Measurements from ENCODE around the gene NFIX. TPM values are rescaled to one million over a fixed set of nuclear protein-coding genes. Genes with fewer than 3 reads are reported as not detected.

NFIX gene
- total RNA-seq, 1 experiment from 2014 or later = 144 TPM

GRCh38 chr19:13010038-13010991 lies 15.0 kb downstream of the NFIX start:
- Histone ChIP-seq H3K36me3 (ENCODE audit: control insufficient read depth, insufficient read depth, low read length) (no peaks in the 10 kb centered on the region), H3K27me3 (ENCODE audit: control insufficient read depth, insufficient read depth, low read length) (no peaks in the 10 kb centered on the region), H3K27ac (ENCODE audit: low read length) (peak overlapping the region; percentile 99), H3K4me1 (ENCODE audit: control insufficient read depth, insufficient read depth, low read length) (peaks cover 77% of the 10 kb centered on the region), H3K4me3 (ENCODE audit: low read depth in 2 of 2, low read length in 2 of 2) (no peak overlapping the region), H3K9me3 (ENCODE audit: control insufficient read depth, insufficient read depth, low read depth, low read length) (no peaks in the 10 kb centered on the region)
- no peak for TF ChIP-seq REST (IDR thresholded peaks at IDR 0.05; ENCODE audit: insufficient read depth in 1 of 2, low read depth in 2 of 2, low read length in 1 of 2)
- TF ChIP-seq POLR2AphosphoS5 (IDR thresholded peaks at IDR 0.05; ENCODE audit: low read depth, low read length) = no peak
- no peak for TF ChIP-seq TCF7L2 (IDR thresholded peaks at IDR 0.05; ENCODE audit: low read depth, low read length)
- TF ChIP-seq CTCF (IDR thresholded peaks at IDR 0.05) = no peak
- TF ChIP-seq SIN3A (IDR thresholded peaks at IDR 0.05; ENCODE audit: borderline replicate concordance, insufficient read depth, low read depth, low read length) = no peak
- CTCF ChIA-PET = interaction anchor here (0.7 kb wide), 1 partner anchor 180 kb away, joined by 3 read pairs; no protein-coding TSS in a partner anchor
- POLR2A ChIA-PET = no interaction called here
- ATAC-seq = peak; percentile 34
- in situ Hi-C loops (cut with HindIII; ENCODE audit: low pct_unique_long_range_greater_than_20kb, low sequenced_read_pairs) = no loop called here
- DNase-seq (ENCODE audit: low read depth, low spot score) = no peak
- no TSS peak for BruUV-seq (replicated peaks)
- intact Hi-C loops (cut with micrococcal nuclease; ENCODE audit: unreplicated experiment) = no loop called here

GRCh38 chr19:13010992-13011652 lies 15.8 kb downstream of the NFIX start:
- TF ChIP-seq TCF7L2 (IDR thresholded peaks at IDR 0.05; ENCODE audit: low read depth, low read length) = no peak
- no peak for TF ChIP-seq POLR2AphosphoS5 (IDR thresholded peaks at IDR 0.05; ENCODE audit: low read depth, low read length)
- no peak for TF ChIP-seq REST (IDR thresholded peaks at IDR 0.05; ENCODE audit: insufficient read depth in 1 of 2, low read depth in 2 of 2, low read length in 1 of 2)
- TF ChIP-seq CTCF (IDR thresholded peaks at IDR 0.05) = no peak
- TF ChIP-seq SIN3A (IDR thresholded peaks at IDR 0.05; ENCODE audit: borderline replicate concordance, insufficient read depth, low read depth, low read length) = no peak
- Histone ChIP-seq H3K36me3 (ENCODE audit: control insufficient read depth, insufficient read depth, low read length) (no peaks in the 10 kb centered on the region), H3K4me1 (ENCODE audit: control insufficient read depth, insufficient read depth, low read length) (peaks cover 77% of the 10 kb centered on the region), H3K27me3 (ENCODE audit: control insufficient read depth, insufficient read depth, low read length) (no peaks in the 10 kb centered on the region), H3K27ac (ENCODE audit: low read length) (peak overlapping the region; percentile 99), H3K4me3 (ENCODE audit: low read depth in 2 of 2, low read length in 2 of 2) (no peak overlapping the region), H3K9me3 (ENCODE audit: control insufficient read depth, insufficient read depth, low read depth, low read length) (no peaks in the 10 kb centered on the region)
- in situ Hi-C loops (cut with HindIII; ENCODE audit: low pct_unique_long_range_greater_than_20kb, low sequenced_read_pairs) (no loop called here), intact Hi-C loops (cut with micrococcal nuclease; ENCODE audit: unreplicated experiment) (no loop called here)
- DNase-seq (ENCODE audit: low read depth, low spot score) (no peak), ATAC-seq (no peak)
- no TSS peak for BruUV-seq (replicated peaks)
- ChIA-PET CTCF (no interaction called here), POLR2A (no interaction called here)

All from Panc1 (cell line).